HUES6 (cell line): ENCODE data around the gene FGGY.

Source experiments
- H3K27ac ChIP-seq: 2 replicates; pipeline ENCODE4 v1.7.0; 2013; ENCODE audit warnings: low read depth, mild to moderate bottlenecking, low read length, inconsistent platforms
- H3K27me3 ChIP-seq: 2 replicates; pipeline ENCODE4 v1.6.1; 2013; ENCODE audit warnings: low read length; ENCODE audit not compliant: control insufficient read depth, insufficient read depth
- H3K36me3 ChIP-seq: 2 replicates; pipeline ENCODE4 v1.6.1; 2013; ENCODE audit warnings: low read length; ENCODE audit not compliant: control insufficient read depth, insufficient read depth
- H3K4me1 ChIP-seq: 2 replicates; pipeline ENCODE4 v1.6.1; 2013; ENCODE audit warnings: low read length; ENCODE audit not compliant: control insufficient read depth, insufficient read depth
- H3K4me3 ChIP-seq: 2 replicates; pipeline ENCODE4 v1.5.1; 2013; ENCODE audit warnings: low read depth, low read length
- H3K9ac ChIP-seq: one replicate; pipeline ENCODE4 v1.6.1; 2013; ENCODE audit warnings: mild to moderate bottlenecking, low read length
- H3K9me3 ChIP-seq: 2 replicates; pipeline ENCODE4 v1.6.1; 2013; ENCODE audit warnings: low read depth, low read length; ENCODE audit not compliant: control insufficient read depth, insufficient read depth

FGGY gene

DNA sequence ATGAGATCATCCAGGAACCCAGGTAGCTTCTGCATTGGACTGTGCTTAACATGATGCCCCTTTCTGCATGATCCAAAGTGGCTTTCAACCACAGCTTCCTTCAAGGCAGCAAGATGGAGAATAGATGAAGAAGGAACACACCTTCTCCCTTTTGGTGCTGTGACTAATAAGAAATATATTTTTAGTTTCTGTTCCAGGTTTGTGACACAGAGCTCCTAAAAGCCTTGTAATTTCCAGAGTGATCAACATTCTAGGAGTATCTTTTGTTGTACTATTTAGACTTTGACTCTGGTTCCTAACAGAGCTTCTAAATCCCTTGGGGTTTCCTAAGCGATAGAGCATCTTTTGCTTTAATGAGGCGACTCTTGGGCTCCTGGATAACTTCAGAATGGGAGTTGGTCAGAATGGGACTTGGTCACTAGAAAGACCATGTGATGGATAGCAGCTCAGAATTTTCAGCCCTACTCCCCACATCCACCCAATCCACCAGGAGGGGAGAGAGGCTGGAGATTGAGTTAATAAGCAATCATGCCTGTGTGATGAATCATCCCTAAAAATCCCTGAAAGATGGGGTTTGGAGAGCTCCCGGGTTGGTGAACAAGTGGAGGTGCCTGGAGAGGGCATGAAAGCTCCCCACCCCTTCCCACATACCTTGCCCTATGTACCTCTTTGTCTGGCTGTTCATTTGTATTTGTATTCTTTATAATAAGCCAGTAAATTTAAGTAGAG lies 134.8 kb downstream of the FGGY start:
- H3K4me1 ChIP-seq = peaks cover 4% of the 10 kb centered on the region; the same call in 1 of the 2 replicates
- no peaks in the 10 kb centered on the region for H3K9me3 ChIP-seq
- no peak overlapping the region for H3K9ac ChIP-seq
- no peaks in the 10 kb centered on the region for H3K27me3 ChIP-seq
- no peaks in the 10 kb centered on the region for H3K36me3 ChIP-seq
- H3K27ac ChIP-seq = no peak overlapping the region
- H3K4me3 ChIP-seq = no peak overlapping the region

DNA sequence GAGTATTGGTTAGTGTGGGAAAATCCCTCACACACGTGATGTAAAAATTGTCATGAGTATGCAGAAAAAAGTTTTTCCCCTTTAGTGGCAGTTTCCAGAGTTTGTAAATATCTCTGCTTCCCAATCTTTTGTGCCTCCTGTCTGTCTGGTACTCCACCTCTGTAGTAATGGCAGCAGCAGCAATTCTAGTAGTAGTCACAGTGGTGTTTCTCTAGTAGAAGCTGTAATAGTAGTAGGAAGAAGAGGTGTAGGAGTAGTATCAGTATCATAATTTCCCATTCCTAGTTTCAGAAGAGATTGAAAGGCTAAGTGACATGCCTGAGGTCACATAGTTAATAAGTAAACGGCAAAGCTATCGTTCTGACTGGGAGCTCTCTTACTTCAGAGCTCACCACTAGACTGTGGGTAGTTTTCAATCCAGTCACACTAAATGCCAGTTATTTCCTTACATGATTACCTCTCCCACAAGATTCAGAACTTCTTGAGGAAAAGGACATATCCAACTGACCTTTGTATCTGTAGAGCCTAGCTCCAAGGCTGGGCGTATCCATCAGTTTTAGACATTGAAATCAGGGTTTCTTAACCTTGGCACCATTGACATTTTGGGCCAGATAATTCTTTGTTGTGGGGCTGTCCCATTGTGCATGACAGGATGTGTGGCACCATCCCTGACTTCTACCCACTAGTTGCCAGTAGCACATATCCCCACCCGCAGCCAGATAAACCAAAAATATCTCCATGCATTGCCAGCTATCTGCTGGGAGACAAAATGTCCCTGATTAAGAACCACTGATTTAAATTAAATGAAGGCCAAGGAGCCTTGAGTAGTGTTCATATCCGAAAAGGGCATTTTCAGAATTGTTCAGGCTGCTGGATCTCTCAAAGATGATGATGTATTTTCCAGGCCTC lies 135.9 kb downstream of the FGGY start:
- no peak overlapping the region for H3K4me3 ChIP-seq
- H3K36me3 ChIP-seq = no peaks in the 10 kb centered on the region
- no peak overlapping the region for H3K27ac ChIP-seq
- H3K4me1 ChIP-seq = peaks cover 5% of the 10 kb centered on the region; the same call in 1 of the 2 replicates
- H3K27me3 ChIP-seq = no peaks in the 10 kb centered on the region
- H3K9me3 ChIP-seq = no peaks in the 10 kb centered on the region
- H3K9ac ChIP-seq = no peak overlapping the region

DNA sequence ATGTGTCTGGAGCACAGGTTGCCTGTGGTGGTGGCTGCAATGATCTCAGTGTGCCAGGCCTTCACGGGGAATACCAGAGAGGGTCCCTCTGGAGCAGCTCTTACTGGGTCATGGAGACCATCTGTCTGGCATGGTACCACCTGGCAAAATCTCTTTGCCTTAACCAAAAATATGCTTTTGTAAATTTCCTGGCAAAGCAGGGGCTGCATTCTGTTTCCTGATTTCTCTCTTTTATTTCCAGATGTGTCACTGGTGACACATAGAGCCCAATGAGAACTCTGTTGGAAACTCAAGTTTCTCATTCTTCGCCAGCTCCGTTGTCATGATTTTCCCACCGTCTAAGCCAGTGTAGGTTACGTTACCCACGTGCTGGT lies 136.5 kb downstream of the FGGY start:
- H3K9me3 ChIP-seq = no peaks in the 10 kb centered on the region
- no peaks in the 10 kb centered on the region for H3K27me3 ChIP-seq
- H3K27ac ChIP-seq = no peak overlapping the region
- no peak overlapping the region for H3K9ac ChIP-seq
- H3K4me3 ChIP-seq = no peak overlapping the region
- H3K4me1 ChIP-seq = peaks cover 5% of the 10 kb centered on the region; the same call in 1 of the 2 replicates
- no peaks in the 10 kb centered on the region for H3K36me3 ChIP-seq

DNA sequence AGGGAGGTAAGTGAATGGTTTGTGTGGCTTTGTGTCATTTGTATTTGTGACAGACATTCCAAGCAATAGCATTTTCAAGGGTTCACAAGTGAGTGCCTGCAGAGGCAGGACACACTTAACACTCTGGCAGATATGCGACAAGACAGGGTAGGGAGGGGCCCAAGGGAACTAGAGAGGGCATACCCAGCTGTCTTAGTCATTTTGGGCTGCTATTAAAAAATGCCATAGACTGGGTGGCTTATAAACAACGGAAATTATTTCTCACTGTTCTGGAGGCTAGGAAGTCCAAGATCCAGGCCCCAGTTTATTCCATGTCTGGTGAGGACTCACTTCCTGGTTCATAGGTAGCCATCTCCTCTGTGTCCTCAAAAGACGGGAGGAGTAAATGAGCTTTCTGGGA lies 137.4 kb downstream of the FGGY start:
- no peak overlapping the region for H3K4me3 ChIP-seq
- peaks cover 5% of the 10 kb centered on the region; the same call in 1 of the 2 replicates for H3K4me1 ChIP-seq
- H3K9ac ChIP-seq = no peak overlapping the region
- no peaks in the 10 kb centered on the region for H3K27me3 ChIP-seq
- H3K9me3 ChIP-seq = no peaks in the 10 kb centered on the region
- no peaks in the 10 kb centered on the region for H3K36me3 ChIP-seq
- H3K27ac ChIP-seq = no peak overlapping the region

DNA sequence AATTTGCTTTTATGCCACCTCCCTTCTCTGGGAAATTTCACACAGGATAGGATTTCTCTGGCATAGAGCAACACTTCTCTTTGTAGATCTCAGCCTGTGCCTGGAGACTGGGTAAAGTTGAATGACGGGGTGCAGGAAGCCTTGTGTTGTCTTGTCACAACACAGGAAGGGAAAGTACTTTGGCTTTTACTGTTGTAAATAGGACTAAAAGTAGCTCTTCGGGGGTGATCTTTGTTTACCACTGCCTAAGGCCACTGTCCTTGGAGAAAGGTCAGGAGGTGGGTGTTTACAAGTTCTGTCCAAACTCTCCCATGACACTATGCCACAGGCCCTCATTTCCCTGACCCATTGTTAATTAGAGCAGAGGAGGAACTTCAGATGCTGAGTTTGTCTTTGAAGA lies 139.7 kb downstream of the FGGY start:
- no peaks in the 10 kb centered on the region for H3K9me3 ChIP-seq
- no peak overlapping the region for H3K27ac ChIP-seq
- H3K27me3 ChIP-seq = no peaks in the 10 kb centered on the region
- no peak overlapping the region for H3K4me3 ChIP-seq
- no peaks in the 10 kb centered on the region for H3K36me3 ChIP-seq
- H3K4me1 ChIP-seq = peaks cover 17% of the 10 kb centered on the region
- no peak overlapping the region for H3K9ac ChIP-seq

DNA sequence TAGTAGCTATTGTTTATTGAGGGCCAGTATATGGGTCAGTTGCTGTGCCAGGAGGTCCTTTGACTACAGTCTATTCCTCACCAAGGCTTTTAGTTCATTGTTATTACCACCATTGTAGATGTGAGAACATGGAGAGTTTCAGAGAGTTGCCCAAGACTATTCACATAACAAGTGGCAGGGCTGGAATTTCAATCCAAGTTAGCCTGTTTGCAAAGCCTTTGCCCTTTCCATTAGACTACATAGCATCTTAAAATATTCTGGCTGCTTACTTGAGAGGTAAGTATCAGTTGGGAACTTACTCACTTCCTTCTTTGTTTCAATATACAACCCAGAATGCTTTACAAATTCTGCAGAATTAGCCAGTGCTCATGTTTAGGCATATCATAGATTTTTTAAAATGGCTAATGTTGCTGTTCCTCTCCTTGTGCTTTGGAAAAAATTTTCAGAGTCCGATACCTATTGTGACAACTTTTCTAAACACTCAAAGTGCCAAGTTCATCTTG lies 141.2 kb downstream of the FGGY start:
- Histone ChIP-seq H3K4me1 (peaks cover 17% of the 10 kb centered on the region), H3K9me3 (no peaks in the 10 kb centered on the region), H3K27ac (no peak overlapping the region), H3K9ac (no peak overlapping the region), H3K27me3 (no peaks in the 10 kb centered on the region), H3K36me3 (no peaks in the 10 kb centered on the region), H3K4me3 (no peak overlapping the region)

DNA sequence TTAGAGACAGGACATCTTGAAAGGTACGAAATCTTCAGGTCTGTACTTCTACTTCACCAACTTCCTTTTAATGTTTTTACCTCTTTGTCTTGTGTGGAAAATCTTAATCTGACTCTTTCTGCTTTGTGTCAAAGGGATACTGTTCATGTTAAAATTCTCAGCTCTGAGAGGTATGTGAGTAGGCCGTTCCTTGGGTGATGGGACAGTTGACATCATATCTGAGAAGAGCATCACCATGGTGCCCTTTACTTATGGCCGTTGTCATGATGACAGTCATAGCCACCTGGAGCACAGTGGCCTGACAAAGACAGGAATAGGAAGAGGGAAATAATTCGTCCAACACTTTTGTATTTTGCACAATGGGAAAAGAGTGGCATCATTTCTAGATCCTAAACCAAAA lies 145.6 kb downstream of the FGGY start:
- H3K27me3 ChIP-seq = no peaks in the 10 kb centered on the region

DNA sequence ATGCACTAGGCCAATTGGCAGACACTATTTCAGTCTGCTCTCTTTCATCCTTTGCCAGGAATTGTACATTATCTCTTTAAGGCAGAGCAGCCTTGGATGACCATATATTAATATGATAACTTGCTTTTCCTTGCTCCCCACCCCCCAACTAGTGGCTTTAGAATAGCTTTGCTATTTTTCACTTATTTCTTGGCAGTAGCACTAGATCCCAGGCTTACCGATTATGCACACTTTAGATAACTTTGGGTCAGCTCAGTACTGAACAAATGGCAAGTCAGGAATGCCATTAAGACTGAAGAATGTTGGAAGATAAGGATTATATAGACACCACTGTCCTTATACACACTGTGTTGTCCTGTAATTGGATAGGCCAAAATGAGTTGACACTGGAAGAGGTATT lies 146.4 kb downstream of the FGGY start:
- Histone ChIP-seq H3K9me3 (peaks cover 8% of the 10 kb centered on the region), H3K27me3 (no peaks in the 10 kb centered on the region), H3K27ac (no peak overlapping the region), H3K4me1 (peaks cover 26% of the 10 kb centered on the region), H3K4me3 (no peak overlapping the region), H3K36me3 (no peaks in the 10 kb centered on the region), H3K9ac (no peak overlapping the region)

More for the DNA sequence above, 145.6 kb downstream of the FGGY start:
- peaks cover 8% of the 10 kb centered on the region for H3K9me3 ChIP-seq
- H3K27ac ChIP-seq = no peak overlapping the region
- no peak overlapping the region for H3K9ac ChIP-seq
- peaks cover 26% of the 10 kb centered on the region for H3K4me1 ChIP-seq
- no peak overlapping the region for H3K4me3 ChIP-seq
- H3K36me3 ChIP-seq = no peaks in the 10 kb centered on the region

DNA sequence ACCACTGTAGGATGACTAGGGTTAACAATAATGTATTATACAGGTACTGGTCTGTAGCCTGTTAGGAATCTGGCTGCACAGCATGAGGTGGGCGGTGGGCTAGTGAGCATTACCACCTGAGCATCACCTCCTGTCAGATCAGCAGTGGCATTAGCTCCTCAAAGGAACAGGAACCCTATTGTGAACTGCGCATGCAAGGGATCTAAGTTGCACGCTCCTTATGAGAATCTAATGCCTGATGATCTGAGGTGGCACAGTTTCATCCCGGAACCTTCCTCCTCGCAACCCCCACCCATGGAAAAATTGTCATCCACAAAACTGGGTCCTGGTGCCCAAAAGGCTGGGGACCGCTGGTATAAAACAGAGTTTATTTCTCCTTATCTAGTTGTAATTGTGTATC lies 147.6 kb downstream of the FGGY start:
- H3K4me3 ChIP-seq = no peak overlapping the region
- H3K9ac ChIP-seq = no peak overlapping the region
- H3K9me3 ChIP-seq = peaks cover 8% of the 10 kb centered on the region
- H3K27ac ChIP-seq = no peak overlapping the region
- H3K27me3 ChIP-seq = no peaks in the 10 kb centered on the region
- H3K36me3 ChIP-seq = no peaks in the 10 kb centered on the region
- peaks cover 25% of the 10 kb centered on the region for H3K4me1 ChIP-seq

DNA sequence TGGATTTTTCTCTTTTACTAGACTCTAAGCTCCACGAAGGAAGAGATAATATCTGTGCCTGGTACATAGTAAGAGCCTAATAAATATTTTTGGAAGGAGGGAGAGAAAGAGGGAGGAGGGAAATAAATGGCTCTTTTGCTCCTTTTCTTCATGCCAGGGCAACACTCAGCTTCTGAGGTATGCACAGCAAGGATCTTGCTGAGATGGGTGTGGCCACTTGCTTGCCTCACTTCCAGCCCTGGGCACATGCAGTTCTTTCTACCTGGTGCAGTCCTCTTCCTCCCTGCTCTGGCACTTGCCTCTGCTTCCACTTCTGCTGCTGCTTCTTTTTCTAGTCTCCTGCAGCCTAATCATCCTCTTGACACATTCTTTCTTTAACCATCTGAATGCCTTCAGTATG lies 148.1 kb downstream of the FGGY start:
- Histone ChIP-seq H3K4me3 (no peak overlapping the region), H3K27me3 (no peaks in the 10 kb centered on the region), H3K9me3 (peaks cover 8% of the 10 kb centered on the region), H3K27ac (no peak overlapping the region), H3K4me1 (peaks cover 21% of the 10 kb centered on the region), H3K9ac (no peak overlapping the region), H3K36me3 (no peaks in the 10 kb centered on the region)
